T-helper 2 cell treated with Interferon-gamma antibody and Interleukin-4, amounts not matched to agents 5 μg/mL and 100 μg/mL, for 36 hours (primary cell): ENCODE results near the gene VRK1.

Experiments
- DNase-seq: peaks from one replicate; pipeline ENCODE4 v3.0.0; 2021; ENCODE audit warnings: low spot score
- H3K27ac Mint-ChIP-seq: one replicate; pipeline ENCODE4 v1.8.0; 2021; ENCODE audit warnings: mild to moderate bottlenecking, mixed read lengths
- H3K27me3 Mint-ChIP-seq: one replicate; pipeline ENCODE4 v1.8.0; 2021; ENCODE audit warnings: low read depth, mixed read lengths
- H3K36me3 Mint-ChIP-seq: one replicate; pipeline ENCODE4 v1.8.0; 2021; ENCODE audit warnings: low read depth, mixed read lengths
- H3K4me1 Mint-ChIP-seq: one replicate; pipeline ENCODE4 v1.8.0; 2021; ENCODE audit warnings: low read depth, mixed read lengths
- H3K4me3 Mint-ChIP-seq: one replicate; pipeline ENCODE4 v1.8.0; 2022; ENCODE audit warnings: mild to moderate bottlenecking, moderate library complexity, mixed read lengths
- H3K9me3 Mint-ChIP-seq: one replicate; pipeline ENCODE4 v1.8.0; 2021; ENCODE audit warnings: mixed read lengths

The VRK1 gene

GRCh38 chr14:96915478-96915877 lies 118.3 kb downstream of the VRK1 start:
- DNase-seq = no peak
- Mint-ChIP-seq H3K27ac (no peak overlapping the region), H3K27me3 (no peaks in the 10 kb centered on the region), H3K4me3 (no peak overlapping the region), H3K4me1 (peaks cover 6% of the 10 kb centered on the region), H3K9me3 (no peaks in the 10 kb centered on the region), H3K36me3 (no peaks in the 10 kb centered on the region)

GRCh38 chr14:96916751-96917150 lies 119.6 kb downstream of the VRK1 start:
- H3K27me3 Mint-ChIP-seq = no peaks in the 10 kb centered on the region
- H3K36me3 Mint-ChIP-seq = no peaks in the 10 kb centered on the region
- H3K4me3 Mint-ChIP-seq = no peak overlapping the region
- no peak for DNase-seq
- H3K27ac Mint-ChIP-seq = no peak overlapping the region
- H3K4me1 Mint-ChIP-seq = peaks cover 2% of the 10 kb centered on the region
- no peaks in the 10 kb centered on the region for H3K9me3 Mint-ChIP-seq

- Mint-ChIP-seq H3K27ac (no peak overlapping the region), H3K36me3 (no peaks in the 10 kb centered on the region), H3K9me3 (no peaks in the 10 kb centered on the region), H3K27me3 (no peaks in the 10 kb centered on the region), H3K4me3 (no peak overlapping the region), H3K4me1 (no peaks in the 10 kb centered on the region)
- no peak for DNase-seq
These were observed 120.3 kb downstream of the VRK1 start for GRCh38 chr14:96917442-96917963.

DNA sequence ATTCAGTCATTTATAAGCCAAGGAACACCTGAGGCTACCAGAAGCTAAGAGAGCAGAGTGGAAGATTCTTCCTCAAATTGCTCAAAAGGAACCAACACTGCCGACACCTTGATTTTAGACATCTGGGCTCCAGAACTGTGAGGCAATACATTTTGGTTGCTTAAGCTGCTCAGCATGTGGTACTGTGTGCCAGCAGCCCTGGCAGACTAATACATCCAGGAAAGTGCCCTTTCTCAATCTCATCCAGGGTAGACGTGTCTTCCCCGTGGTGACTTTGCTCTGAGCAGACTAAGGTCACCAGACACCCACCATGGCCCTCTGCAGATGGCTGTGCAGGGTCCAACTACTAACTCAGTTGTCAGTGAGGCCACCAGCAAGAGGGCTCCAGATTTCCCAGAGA lies 122.8 kb downstream of the VRK1 start:
- Mint-ChIP-seq H3K27me3 (no peaks in the 10 kb centered on the region), H3K9me3 (no peaks in the 10 kb centered on the region)

GRCh38 chr14:96920820-96921219 lies 123.6 kb downstream of the VRK1 start:
- no peak for DNase-seq
- Mint-ChIP-seq H3K4me3 (no peak overlapping the region), H3K36me3 (no peaks in the 10 kb centered on the region), H3K9me3 (no peaks in the 10 kb centered on the region), H3K4me1 (no peaks in the 10 kb centered on the region), H3K27me3 (no peaks in the 10 kb centered on the region), H3K27ac (no peak overlapping the region)

More for the DNA sequence above, 122.8 kb downstream of the VRK1 start:
- H3K4me3 Mint-ChIP-seq = no peak overlapping the region
- no peaks in the 10 kb centered on the region for H3K4me1 Mint-ChIP-seq
- DNase-seq = no peak
- H3K27ac Mint-ChIP-seq = no peak overlapping the region
- no peaks in the 10 kb centered on the region for H3K36me3 Mint-ChIP-seq

DNA sequence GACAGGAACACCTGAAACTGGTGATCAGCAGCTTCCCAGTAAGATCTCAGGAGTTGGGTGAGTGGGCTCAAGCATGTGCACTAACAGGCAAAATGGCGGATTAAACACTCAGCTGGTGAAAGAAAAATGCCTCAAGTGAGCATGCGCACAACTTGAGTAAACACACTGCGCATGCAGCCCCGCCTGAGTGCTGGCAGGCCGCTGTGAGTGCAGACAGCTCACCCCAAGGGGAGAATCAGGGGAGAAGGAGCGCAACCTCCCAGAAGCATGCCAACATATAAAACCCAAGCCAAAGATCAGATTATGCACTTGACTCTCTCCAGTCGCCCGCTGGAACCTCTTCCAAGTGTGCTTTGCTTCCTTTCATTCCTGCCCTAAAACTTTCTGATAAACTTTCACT lies 125.8 kb downstream of the VRK1 start:
- H3K4me1 Mint-ChIP-seq = no peaks in the 10 kb centered on the region
- H3K27ac Mint-ChIP-seq = no peak overlapping the region
- H3K27me3 Mint-ChIP-seq = no peaks in the 10 kb centered on the region
- DNase-seq = no peak
- H3K9me3 Mint-ChIP-seq = no peaks in the 10 kb centered on the region
- H3K4me3 Mint-ChIP-seq = no peak overlapping the region
- H3K36me3 Mint-ChIP-seq = no peaks in the 10 kb centered on the region

- Mint-ChIP-seq H3K4me3 (no peak overlapping the region), H3K4me1 (no peaks in the 10 kb centered on the region), H3K27ac (no peak overlapping the region), H3K9me3 (no peaks in the 10 kb centered on the region), H3K27me3 (no peaks in the 10 kb centered on the region), H3K36me3 (no peaks in the 10 kb centered on the region)
- no peak for DNase-seq
These were observed 128.2 kb downstream of the VRK1 start for GRCh38 chr14:96925422-96925821.

DNA sequence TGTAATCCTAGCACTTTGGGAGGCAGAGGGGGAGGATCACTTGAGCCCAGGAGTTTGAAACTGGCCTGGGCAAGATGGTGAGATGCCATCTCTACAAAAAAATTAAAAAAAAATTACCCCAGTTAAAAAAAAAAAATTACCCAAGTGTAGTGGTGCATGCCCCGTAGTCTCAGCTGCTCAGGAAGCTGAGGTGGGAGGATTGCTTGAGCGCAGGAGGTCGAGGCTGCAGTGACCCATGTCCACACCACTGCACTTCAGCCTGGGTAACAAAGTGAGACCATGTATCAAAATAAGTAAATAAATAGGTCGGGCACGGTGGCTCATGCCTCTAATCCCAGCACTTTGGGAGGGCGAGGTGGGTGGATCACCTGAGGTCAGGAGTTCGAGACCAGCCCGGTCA lies 128.8 kb downstream of the VRK1 start:
- DNase-seq = no peak
- no peaks in the 10 kb centered on the region for H3K9me3 Mint-ChIP-seq
- H3K27ac Mint-ChIP-seq = no peak overlapping the region
- H3K4me1 Mint-ChIP-seq = no peaks in the 10 kb centered on the region
- no peaks in the 10 kb centered on the region for H3K36me3 Mint-ChIP-seq
- H3K27me3 Mint-ChIP-seq = no peaks in the 10 kb centered on the region
- H3K4me3 Mint-ChIP-seq = no peak overlapping the region

DNA sequence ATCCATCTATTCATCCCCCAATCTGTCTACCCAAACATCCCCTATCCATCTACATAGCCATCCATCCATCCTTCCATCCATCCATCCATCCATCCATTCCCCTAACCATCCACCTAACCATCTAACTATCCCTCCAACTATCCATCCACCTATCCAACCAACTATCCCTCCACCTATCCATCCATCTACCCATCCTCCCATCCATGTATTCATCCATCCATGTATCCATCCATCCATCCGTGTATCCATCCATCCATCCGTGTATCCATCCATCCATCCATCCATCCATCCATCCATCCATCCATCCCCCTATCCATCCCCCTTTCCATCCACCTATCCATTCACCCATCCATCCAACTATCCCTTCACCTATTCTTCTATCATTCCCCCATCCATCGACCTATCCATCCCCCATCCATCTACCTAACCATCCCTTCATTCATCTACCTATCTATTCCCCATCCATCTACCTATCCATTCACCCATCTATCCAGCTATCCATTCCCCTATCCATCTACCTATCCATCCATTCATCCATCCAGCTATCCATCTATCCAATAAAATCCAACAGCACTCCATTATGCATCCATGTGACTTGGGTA lies 131.7 kb downstream of the VRK1 start:
- DNase-seq = no peak
- Mint-ChIP-seq H3K4me1 (no peaks in the 10 kb centered on the region), H3K36me3 (no peaks in the 10 kb centered on the region), H3K27ac (no peak overlapping the region), H3K27me3 (no peaks in the 10 kb centered on the region), H3K9me3 (no peaks in the 10 kb centered on the region), H3K4me3 (no peak overlapping the region)

DNA sequence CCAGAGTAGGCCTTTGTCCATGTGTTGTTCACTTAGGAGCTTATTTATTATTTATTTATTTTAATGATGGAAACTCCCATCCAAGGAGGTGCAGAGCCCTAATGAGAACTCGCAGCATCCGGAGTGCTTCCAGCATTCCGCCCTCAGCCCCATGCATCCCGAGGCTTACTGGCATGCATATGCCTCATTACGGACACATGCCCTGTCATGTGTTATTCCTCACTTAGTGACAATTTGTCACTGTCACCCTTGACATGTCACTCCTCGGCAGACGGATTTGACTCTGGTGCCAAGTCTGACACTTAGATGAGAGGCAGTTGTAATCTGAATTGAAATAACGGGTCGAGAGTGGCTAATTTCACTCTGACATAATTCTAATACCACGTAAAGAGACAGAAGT lies 132.8 kb downstream of the VRK1 start:
- DNase-seq = no peak
- no peak overlapping the region for H3K4me3 Mint-ChIP-seq
- H3K27ac Mint-ChIP-seq = no peak overlapping the region
- no peaks in the 10 kb centered on the region for H3K27me3 Mint-ChIP-seq
- H3K36me3 Mint-ChIP-seq = no peaks in the 10 kb centered on the region
- no peaks in the 10 kb centered on the region for H3K4me1 Mint-ChIP-seq
- no peaks in the 10 kb centered on the region for H3K9me3 Mint-ChIP-seq

GRCh38 chr14:96930526-96930925 lies 133.3 kb downstream of the VRK1 start:
- no peaks in the 10 kb centered on the region for H3K9me3 Mint-ChIP-seq
- no peak overlapping the region for H3K27ac Mint-ChIP-seq
- no peaks in the 10 kb centered on the region for H3K36me3 Mint-ChIP-seq
- no peak overlapping the region for H3K4me3 Mint-ChIP-seq
- no peak for DNase-seq
- H3K4me1 Mint-ChIP-seq = no peaks in the 10 kb centered on the region
- no peaks in the 10 kb centered on the region for H3K27me3 Mint-ChIP-seq
